ENCODE results near the gene TANC1.

DNA sequence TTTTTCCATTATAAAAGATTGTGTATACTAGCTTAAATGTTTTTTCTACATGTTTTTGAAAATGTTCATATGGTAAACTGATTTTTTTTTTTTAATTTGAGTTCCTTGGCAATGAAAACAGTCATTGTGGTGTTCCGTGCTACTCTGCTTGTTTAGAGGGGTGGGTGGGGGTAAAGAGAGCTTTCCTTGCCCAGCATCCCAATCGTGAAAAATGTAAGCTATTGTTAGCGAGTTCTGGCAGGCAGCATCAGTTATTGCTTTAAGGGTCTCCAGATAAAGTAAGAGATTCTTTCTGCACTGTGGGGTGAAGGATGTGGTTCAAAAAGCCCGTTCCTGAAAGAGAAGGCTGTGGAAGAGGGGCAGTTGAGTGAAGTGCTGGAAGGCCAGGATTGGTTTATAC, 118.4 kb downstream of the TANC1 start:
- TF ChIP-seq, protein P1, sequence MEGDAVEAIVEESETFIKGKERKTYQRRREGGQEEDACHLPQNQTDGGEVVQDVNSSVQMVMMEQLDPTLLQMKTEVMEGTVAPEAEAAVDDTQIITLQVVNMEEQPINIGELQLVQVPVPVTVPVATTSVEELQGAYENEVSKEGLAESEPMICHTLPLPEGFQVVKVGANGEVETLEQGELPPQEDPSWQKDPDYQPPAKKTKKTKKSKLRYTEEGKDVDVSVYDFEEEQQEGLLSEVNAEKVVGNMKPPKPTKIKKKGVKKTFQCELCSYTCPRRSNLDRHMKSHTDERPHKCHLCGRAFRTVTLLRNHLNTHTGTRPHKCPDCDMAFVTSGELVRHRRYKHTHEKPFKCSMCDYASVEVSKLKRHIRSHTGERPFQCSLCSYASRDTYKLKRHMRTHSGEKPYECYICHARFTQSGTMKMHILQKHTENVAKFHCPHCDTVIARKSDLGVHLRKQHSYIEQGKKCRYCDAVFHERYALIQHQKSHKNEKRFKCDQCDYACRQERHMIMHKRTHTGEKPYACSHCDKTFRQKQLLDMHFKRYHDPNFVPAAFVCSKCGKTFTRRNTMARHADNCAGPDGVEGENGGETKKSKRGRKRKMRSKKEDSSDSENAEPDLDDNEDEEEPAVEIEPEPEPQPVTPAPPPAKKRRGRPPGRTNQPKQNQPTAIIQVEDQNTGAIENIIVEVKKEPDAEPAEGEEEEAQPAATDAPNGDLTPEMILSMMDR (IDR thresholded peaks at IDR 0.05): no peak
- TF ChIP-seq POLR2A (IDR thresholded peaks at IDR 0.05; ENCODE audit: low read length) (no peak), RARB (CRISPR knock-in tag; IDR thresholded peaks at IDR 0.05) (no peak), EP300 (IDR thresholded peaks at IDR 0.05) (no peak), RCOR1 (IDR thresholded peaks at IDR 0.05; ENCODE audit: low read depth, low read length) (no peak), SREBF2 (IDR thresholded peaks at IDR 0.05) (no peak), CEBPB (IDR thresholded peaks at IDR 0.05) (no peak), KDM1A (IDR thresholded peaks at IDR 0.05; ENCODE audit: low read depth) (no peak), HOXA7 (CRISPR knock-in tag; IDR thresholded peaks at IDR 0.05) (no peak), RAD21 (conservative IDR thresholded peaks at IDR 0.05 in 1 of 2, IDR thresholded peaks at IDR 0.05 in 1 of 2) (no peak)
- TF ChIP-seq, protein P2, sequence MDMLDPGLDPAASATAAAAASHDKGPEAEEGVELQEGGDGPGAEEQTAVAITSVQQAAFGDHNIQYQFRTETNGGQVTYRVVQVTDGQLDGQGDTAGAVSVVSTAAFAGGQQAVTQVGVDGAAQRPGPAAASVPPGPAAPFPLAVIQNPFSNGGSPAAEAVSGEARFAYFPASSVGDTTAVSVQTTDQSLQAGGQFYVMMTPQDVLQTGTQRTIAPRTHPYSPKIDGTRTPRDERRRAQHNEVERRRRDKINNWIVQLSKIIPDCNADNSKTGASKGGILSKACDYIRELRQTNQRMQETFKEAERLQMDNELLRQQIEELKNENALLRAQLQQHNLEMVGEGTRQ (IDR thresholded peaks at IDR 0.05): no peak

Data from A549 (cell line).